SW 1271 (cell line): Measurements from ENCODE around the gene WWOX.

Source experiments
- DNase-seq, 2 experiments: peaks; one replicate each; lab custom pipeline; 2025; lab: John Stamatoyannopoulos, UW

The WWOX gene

DNA sequence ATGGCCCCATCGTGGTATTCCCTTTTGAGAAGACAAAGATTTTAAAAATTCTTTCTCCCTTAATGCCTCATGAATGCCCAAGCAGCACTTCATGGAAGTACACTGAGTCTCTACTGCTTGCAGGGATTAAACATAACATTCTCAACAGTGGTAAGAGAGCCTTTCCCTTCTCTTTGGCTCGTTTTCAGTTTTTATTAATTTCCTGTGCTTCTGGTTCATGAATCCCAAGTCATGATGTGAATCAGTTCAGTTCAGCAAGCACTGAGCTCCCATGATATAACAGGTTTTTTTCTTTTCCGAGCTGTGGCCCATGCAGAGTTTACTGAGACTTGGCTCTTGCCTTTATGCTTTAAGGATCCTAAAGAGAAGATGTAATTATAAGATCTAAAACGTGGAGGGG lies 175.3 kb downstream of the WWOX start:
- DNase-seq: no peak

DNA sequence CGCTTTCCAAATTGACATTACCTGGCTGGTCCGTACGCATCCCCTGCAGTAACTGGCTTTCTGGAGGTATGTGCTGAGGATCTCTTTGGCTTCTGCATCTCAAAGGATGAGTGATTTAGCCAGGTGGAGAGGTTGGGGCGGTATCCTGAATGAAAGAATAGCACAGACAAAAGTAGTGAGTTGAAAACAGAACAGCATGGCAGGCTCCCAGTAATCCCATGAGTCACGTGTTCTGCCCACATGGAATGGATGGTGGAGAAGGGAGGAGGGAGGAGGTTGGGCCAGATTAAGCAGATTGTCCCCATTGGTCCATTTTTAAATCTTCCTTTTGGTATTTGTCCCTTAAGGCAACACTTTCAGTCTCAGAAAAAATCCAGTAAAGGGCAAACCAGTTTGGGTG lies 176.0 kb downstream of the WWOX start:
- DNase-seq: no peak

DNA sequence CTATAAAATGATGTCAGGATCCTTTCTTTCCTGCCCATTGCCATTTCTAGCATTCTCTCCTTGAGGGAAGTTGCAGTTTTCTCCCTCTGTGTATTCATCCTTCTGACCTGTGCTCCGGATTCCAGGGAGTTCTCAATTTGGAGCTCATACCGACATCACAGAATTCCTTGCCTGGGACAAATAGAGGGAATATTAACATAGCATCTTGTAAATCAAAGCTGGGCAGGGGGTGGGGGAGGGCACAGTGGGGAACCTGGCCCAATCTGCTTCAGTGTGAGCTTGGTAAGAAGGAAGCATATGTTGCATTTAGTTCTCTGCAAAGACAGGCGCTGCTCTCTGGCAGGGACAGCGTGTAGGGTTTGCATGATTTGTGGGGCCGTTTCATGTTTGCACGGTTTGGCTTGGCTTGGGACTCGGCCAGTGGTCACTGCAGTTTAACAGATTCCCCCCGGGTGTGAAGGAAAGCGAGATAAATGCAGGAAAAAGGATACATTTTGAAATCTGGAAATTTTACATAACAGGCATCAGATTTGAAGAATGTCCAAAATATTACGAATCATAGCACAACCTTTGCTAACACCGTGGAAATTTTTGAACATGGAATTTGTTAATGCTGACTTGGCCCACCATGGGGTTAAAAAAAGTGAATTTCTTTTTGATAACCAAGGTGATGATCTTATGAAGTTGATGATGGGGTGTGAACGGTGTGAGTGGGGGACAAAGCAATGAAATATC lies 178.0 kb downstream of the WWOX start:
- DNase-seq: no peak

DNA sequence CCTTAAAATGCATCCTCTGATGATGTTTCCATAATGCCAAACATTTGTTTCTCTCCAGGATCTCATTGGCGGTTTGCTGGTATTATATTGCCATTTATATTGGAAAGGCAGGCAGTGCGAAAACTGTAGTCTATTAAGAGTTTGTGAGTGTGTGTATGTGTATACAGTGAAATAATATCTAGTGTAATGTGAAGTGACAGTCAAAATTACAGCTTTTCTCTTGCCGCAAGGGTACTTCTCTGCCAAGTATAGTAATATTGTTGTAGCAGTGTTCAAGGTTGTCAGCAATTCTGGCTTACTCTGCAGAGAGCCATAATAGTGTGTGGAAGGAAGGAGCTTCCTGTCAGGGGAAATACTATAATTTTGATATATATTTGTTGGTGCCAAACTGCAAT lies 178.6 kb downstream of the WWOX start:
- no peak for DNase-seq

DNA sequence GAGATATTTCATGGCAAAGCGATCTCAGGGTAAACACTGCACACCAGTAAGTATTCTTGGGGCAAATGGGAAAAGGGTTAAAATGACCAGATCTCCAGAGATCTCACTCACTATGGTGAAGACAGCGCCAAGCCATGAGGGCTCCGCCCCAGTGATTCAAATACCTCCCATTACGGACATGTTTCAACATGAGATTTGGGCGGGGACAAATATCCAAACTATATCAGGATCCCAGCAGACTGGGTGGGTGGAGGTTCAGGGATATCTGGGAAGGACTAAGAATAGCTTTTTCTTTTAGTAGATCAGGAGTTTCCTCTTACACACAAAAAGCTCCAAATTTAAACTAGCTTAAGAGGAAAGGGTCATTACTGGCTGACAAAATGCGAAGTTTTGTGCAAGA lies 181.7 kb downstream of the WWOX start:
- no peak for DNase-seq

DNA sequence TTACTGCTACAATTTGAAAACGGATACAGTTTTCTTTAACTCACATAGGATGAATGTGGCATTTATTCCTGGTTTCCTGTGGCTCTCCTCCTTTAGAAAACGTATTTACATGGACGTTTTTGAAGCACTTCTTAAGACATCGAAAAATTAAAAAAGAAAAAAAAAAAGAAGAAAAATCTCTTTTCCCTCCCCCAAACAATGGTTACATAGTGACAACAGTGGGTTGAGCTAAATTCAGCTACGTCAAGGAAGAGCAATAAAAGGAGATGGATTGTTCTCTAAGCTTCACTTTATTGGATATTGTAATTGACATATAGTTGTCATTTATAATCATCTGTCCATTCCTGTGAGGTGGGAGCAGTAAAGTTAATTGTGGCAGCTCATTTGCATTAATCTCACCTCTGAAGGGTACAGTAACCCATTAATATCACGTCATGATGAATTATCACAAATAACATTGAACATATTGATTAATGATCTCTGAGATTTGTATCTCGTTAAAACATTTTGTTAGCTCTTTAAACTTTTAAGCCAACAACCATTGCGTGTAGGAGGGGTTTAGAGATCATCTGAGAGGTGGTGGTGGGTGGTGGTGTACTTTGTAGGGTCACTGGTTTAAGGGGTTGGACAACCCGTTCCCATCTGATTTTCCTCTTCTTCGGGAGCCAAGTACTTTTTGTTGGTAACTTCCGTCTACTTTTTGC lies 184.2 kb downstream of the WWOX start:
- DNase-seq: no peak

DNA sequence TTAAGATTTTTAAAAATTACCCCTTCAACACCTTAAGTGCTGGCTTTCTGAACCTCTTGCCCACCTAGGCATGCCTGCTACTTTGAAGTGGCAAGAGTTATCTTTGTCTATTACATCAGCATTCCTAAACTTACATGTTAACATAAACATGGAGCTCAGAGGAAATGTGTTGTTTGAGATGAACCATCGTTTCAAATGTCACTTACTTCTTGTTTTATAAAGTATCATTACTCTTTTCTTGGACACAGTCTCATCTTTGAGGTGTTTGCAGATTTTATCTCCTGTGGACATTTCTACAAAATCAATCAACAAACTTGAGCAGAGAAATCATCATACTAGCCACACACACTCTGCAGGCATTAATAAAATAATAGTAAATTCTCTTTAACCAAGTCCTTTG lies 184.9 kb downstream of the WWOX start:
- no peak for DNase-seq

DNA sequence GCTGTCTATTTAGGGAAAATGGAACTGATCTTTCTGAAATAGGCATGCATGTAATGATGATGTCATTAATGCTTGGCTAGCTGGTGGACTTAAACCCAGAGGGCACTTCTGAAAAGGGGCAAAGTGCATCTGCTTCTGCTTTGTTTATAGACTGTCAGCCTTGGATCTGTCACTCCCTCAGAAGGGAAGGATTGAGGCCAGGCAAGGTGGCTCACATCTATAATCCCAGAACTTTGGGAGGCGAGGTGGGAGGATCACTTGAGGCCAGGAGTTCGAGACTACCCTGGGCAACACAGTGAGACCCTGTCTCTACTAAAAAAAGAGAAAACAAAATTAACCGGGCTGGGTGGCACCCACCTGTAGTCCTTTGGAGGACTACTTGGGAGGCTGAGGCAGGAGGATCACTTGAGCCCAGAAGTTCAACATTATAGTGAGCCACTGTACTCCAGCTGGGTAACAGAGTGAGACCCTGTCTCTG lies 185.5 kb downstream of the WWOX start:
- no peak for DNase-seq

DNA sequence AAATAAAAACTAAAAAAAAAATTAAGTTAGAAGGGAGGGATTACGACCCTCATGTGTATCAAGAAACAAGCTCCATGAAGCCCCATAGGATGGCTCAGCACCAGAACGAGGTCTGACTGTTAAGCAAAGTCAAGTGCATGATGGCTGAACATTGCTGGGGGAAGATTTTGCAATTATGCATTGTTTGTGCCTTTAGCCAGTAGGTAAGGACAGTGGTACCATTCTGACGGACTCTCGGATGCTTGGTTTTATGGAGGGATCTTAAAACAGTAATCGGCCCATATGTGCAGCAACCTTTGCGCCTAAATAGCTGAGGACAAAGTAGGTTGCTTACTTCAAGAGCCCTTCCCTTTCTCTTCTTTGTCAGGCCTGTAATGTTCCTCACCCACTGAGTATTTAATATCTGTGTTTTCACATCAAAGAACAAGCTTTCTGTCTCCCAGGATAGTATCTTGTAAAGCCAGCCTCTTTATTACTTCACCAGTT lies 186.0 kb downstream of the WWOX start:
- no peak for DNase-seq

DNA sequence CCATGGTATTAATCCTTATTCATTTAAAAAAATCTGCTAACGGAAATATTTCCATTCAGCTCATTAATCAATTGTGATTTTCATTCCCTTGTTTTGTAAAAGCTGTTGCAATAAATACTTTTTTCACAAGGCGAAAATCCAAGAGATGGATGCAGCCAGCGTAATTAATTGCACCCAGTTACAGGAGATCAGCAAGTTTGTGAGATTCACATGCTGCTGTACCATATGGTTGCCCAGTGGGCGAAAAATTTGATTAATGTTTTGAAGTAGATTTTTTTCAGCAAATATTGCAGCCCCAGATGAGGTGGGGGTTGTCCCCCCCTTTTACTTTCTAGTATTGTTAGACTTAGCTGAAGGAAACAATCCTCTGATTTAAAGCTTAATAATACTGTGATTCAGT lies 186.6 kb downstream of the WWOX start:
- no peak for DNase-seq

DNA sequence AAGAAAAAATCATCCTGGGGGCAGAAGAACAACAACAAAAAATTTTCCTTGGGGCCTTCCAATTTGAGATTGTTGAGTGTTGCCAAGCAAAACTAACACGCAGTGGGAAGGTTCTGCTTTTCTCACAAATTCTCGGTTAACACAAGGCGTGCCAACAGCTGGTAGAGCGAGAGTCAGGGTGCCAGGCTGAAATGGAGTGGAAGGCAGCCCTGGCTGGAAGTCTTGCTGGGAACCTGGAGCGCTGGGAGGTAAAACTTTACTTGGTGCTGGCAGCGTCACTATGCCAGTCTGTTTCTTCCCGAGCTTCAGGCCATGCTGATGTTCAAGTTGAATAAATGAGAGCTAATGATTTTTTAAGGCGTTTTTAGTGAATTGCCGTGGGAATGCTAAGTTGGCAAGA lies 189.4 kb downstream of the WWOX start:
- no peak for DNase-seq

DNA sequence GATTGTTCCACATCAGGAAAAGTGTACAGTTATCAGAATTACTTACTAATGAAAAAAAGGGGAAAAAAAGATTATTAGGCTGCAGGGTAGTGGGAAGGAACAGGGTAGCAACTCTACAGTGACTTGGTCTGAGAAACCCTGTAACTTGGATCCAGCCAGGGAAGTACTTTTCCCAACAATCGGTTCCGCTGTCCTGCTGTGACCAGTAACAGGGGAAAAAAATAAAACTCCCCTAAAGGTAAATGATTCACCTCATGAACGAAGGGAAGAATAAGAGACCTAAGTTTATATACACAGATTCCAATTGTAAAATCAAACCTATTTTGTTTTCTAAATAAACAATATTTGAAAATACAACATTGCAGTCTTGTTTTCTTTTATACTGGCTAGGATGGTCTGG lies 189.9 kb downstream of the WWOX start:
- no peak for DNase-seq

DNA sequence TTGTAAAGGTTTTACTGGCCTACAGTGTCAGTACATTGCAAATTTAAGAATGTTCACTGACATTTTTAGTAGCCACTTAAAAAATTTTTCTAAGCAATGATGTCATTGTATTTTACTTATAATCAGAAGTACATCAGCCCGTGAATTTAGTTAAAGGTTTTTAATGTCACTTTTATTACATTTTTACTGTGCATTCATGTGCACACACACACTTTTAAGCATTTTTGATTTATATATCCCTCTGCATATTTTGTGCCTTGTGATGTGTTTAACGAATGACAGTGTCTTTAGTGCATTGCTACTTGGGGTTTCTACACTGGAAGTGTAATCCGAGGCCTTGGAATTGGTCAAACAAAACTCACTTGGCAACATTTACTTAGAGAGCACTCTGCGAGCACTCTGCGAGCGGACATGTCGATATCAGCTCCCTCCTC lies 190.4 kb downstream of the WWOX start:
- no peak for DNase-seq

DNA sequence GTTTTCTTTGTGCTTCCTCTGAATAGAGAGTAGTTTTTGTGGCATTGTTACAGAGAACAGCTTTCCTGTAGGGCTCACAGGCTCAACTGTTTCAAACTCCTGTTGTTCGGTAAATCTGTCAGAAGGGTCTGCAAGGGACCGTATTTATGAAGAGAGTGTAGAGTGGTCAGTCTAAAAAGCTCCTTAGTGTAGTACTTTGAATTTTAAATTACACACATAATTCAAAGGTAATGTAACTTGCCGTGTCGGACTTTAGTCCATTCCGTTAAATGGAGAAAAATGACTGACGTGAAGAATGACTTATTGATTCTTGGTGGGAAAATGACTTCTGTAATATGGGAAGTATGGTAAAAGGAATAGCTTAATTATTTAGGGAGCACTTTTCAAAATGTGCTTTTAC lies 190.9 kb downstream of the WWOX start:
- no peak for DNase-seq

DNA sequence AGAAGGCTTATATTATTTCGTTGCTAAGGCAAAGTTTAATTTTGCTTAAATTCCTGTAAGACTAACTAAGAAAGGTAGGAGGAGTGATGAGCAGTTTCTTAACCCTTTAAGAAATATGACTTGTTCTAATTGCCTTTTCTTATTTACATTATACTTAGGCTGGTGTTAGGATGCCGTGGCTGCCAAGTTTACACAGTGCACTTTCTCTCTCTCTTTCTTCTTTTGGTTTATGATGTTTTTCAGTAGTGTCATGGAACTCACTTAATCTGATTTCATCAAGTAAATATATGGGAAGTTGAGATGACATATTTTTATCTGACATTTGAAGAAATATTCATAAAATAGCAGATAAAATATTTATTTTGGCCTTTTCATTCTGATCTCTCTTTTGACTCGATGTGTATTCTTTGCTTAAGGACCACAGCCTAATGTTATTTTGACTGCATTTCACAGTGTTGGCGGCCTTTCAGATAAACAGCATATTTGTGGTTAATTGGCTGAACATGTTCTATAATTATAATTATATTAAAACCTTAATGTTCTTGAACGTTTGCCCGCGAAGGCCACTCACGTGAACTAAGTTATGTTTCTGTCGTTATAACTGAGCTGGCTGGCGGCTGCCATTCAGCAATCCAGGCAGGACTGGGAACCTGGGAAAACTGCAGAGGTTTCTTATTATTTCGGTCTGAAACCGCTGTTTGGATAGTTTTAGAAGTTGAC lies 191.6 kb downstream of the WWOX start:
- DNase-seq: no peak

DNA sequence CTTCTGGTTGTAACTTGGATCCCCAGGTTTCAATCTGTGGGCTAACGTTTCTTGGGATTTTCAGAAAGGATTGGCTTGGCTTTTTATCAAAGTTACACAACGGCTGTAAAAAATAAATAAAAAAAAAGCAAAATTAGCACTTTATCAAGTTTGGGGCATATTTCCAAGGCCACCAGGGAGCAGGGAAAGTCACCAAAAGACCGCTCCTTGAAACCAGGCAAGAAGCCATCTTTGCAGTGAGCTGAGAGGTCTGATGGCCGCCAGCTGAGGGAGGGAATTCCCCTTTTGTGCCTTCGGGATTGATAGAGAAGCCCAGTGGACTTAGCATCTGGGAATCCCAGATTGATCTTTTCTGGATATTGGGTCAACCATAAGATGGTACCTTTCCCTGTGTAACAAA lies 192.2 kb downstream of the WWOX start:
- DNase-seq: no peak

DNA sequence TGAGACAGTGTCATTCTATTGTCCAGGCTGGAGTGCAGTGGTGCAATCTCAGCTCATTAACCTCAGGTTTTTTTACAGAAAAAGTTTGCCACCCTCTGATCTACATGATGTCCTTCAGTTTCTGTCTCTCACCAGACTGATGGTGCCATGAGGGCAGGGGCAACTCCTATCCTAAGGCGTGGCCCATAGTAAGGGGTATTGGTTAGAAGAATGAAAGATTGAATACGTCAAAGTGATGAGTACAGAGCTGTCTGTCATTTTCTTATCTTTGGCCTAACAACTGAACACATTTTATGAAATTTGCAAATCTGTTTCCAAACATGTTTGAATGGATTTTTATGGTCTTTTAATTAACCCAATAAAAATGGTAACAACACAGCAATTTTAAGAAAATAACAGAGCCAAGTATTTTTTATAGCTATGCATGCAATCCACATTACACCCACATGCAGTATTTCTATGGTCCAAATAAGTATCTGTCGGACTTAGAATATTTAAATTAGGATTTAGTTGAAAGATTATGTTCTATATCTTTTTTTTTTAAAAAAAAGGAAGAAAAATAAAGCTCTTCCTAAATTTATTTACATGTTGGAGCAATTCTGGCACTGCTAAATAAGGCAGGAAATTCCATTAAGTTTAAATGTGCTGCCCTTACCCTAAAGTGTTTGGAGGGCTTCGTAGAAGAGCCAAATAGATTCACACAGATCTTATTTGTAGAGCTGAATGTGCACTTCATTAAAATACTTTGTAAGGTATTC lies 192.8 kb downstream of the WWOX start:
- DNase-seq: no peak

DNA sequence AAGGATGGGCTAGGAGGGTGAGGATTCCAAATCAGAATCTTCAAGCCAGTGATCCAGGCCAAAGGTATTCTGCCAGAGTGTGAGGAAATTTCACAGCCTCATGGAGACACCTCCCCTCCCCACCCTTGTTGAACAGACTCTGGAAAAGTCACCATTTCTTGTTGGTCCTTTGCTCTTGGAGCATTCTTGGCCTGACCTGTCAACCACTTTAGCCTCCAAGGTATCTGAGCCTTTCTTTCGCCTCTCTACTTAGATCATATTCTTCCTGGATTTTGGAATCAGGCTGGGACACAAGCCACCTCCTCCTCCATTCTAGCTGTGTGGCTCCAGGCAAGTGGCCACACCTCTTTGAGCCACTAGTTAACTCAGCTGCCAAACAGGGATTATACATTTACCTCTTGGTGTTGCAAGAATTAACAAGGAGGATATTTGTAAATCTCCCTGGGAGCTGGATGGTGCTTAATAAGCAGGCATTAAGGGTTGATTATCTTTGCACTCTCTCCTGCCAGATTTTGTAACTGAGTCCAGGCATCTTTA lies 193.5 kb downstream of the WWOX start:
- DNase-seq: no peak

DNA sequence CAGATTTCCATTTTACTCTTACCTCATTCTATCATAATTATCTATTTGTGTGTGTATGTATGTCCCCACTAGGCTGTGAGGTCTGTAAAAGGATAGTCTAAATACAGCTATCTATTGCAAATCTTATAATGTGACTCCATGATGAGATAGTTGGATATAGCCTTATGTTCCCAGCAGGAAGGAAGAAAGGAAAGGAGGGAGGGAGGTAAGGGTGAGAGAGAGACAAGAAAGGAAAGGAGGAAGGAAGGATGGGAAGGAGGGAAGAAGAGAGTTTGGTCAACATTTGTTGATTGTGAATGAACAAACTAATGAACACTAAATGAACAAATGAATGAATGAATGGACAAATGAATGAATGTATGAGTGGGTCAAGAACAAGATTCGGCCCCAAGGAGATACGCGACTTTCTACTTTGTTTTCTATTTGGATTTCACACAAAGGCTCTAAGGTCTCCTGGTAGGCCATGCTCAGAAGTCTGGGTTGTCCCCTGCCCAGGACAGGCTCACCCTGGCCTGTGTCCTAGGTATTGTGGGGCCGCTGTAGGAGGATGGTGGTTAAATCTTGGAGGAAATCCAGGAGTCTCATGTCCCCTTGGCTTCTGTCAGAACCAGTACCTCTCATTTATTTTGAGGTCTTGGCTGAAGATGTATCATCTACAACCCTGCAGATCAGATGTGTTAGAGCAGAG lies 195.2 kb downstream of the WWOX start:
- DNase-seq: no peak

DNA sequence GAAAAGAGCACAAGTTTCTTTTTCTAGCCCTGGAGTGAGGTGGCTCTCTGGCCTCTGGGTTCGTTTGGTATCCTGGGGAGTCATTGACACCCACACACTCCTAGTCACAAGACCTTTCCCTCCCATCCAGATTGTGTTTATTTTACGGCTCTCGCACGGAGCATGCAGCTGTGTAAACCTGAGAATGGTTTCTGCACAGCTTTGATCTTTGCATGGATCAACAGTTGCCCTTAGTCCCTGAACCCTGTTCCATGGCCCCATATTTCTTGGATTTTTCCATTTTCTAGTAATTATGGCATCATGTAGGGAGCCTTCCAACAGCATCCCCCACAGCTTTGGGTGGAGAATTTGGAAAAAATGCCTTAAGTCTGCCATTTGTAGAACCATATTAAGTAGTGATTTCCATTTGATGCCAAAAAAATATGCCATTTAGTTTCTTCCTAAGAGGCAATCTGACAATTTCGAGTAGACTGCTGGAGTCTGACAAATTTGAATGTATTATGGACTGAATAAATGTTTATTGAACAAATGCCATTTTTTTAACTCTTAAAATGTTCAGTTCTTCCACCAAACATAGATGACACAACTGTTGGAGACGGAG lies 197.7 kb downstream of the WWOX start:
- no peak for DNase-seq

DNA sequence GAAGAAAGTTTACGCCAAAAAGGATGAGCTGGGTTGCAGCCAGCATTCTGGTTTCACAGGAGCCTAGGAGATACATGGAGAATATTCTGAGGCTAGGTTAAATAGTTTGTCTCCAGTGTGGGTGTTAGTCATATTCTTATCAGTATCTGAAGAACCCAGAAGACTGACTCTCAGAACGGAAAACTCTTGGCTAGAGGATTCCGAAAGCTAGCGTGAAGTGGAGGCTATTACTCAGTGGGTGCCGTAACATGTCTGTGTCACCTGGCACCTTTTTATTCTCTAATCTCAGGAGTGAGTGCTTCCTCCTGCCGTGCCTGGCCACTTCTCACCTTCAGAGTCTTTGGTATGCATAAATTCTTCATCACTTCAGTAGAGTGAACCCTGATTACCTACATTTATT lies 199.5 kb downstream of the WWOX start:
- DNase-seq: no peak
